Measurements from ENCODE around the gene ABLIM3. TPM values are rescaled to one million over a fixed set of nuclear protein-coding genes. Genes with fewer than 3 reads are reported as not detected.

Gene ABLIM3
- total and polyA plus RNA-seq, 9 of the 15 experiments (the other 6 are each of a cell fraction or from before 2014, with no cell fraction given), result 0.03 to 0.38 (median 0.11) TPM

DNA sequence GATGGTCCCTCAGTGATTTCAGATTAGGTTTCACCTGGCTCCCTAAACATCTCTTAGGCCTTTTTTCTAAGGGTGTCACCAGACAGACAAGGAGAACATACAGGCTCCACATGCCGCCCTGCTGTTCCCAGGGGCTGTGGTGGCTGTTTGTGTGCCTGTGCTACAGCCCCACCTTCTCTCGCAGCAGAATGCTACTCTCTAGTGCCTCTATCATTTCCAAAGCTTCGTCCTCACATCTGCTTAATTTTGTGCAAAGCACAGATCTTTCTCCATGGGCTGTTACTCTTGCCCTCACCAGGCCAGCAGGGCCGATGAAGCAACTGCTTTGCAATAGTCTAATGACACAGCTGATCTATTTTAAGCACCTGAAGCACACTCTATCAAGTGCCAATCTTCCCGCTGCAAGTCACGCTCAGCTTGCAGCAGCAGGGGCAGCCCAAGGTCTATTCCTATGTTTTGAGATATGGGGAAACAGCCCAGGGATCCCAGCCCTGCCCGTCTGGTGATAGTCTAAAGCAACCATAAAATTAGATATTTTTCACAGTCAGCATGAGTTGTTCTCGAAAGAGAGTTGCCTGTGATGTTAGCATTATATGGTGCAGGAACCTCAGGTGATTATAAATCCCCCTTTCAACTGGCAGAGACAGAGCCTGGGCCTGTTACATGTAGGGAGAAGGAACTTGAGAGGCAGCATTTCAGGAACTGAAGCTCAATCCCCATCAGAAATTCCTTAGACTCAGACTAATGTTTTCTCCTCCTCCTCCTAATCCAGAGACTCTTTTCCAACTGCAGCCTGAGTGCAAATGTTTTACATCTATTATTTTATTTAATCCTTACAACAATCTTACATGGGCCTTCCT is 12.7 kb downstream of the ABLIM3 start (continued):
- TF ChIP-seq TOE1 (IDR thresholded peaks at IDR 0.05; ENCODE audit: borderline replicate concordance) (peak; percentile 38; the same call in 1 of the 2 replicates), TOE1 (CRISPR knock-in tag; IDR thresholded peaks at IDR 0.05; ENCODE audit: borderline replicate concordance, low read depth) (no peak), RHOXF2B (CRISPR knock-in tag; conservative IDR thresholded peaks at IDR 0.05) (no peak), SRSF9 (IDR thresholded peaks at IDR 0.05; ENCODE audit: borderline replicate concordance, low read depth, low read length) (no peak), KLF10 (CRISPR knock-in tag; IDR thresholded peaks at IDR 0.05) (no peak), ARID3A (IDR thresholded peaks at IDR 0.05; ENCODE audit: borderline replicate concordance, low read depth, low read length) (no peak), HDAC3 (IDR thresholded peaks at IDR 0.05; ENCODE audit: borderline replicate concordance, partially characterized antibody) (peak; percentile 30), ZNF280A (IDR thresholded peaks at IDR 0.05; ENCODE audit: low read depth, partially characterized antibody) (no peak), SRF (CRISPR knock-in tag; IDR thresholded peaks at IDR 0.05) (peak in 1 of 2 experiments; percentile 54; a peak in 1 of 4 replicates), LCOR (CRISPR knock-in tag; IDR thresholded peaks at IDR 0.05) (no peak), SIN3B (IDR thresholded peaks at IDR 0.05; ENCODE audit: low read depth) (no peak), CCNT2 (IDR thresholded peaks at IDR 0.05; ENCODE audit: borderline replicate concordance, extremely low read depth, insufficient read length, low read depth, low read length) (peak; percentile 20), ZNF133 (CRISPR knock-in tag; IDR thresholded peaks at IDR 0.05) (no peak), ZNF583 (CRISPR knock-in tag; IDR thresholded peaks at IDR 0.05) (peak; percentile 35), ATF6 (CRISPR knock-in tag; IDR thresholded peaks at IDR 0.05) (no peak)
- TF ChIP-seq, protein P1, sequence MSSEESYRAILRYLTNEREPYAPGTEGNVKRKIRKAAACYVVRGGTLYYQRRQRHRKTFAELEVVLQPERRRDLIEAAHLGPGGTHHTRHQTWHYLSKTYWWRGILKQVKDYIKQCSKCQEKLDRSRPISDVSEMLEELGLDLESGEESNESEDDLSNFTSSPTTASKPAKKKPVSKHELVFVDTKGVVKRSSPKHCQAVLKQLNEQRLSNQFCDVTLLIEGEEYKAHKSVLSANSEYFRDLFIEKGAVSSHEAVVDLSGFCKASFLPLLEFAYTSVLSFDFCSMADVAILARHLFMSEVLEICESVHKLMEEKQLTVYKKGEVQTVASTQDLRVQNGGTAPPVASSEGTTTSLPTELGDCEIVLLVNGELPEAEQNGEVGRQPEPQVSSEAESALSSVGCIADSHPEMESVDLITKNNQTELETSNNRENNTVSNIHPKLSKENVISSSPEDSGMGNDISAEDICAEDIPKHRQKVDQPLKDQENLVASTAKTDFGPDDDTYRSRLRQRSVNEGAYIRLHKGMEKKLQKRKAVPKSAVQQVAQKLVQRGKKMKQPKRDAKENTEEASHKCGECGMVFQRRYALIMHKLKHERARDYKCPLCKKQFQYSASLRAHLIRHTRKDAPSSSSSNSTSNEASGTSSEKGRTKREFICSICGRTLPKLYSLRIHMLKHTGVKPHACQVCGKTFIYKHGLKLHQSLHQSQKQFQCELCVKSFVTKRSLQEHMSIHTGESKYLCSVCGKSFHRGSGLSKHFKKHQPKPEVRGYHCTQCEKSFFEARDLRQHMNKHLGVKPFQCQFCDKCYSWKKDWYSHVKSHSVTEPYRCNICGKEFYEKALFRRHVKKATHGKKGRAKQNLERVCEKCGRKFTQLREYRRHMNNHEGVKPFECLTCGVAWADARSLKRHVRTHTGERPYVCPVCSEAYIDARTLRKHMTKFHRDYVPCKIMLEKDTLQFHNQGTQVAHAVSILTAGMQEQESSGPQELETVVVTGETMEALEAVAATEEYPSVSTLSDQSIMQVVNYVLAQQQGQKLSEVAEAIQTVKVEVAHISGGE (CRISPR knock-in tag; IDR thresholded peaks at IDR 0.05), result no peak; a peak in 1 of 6 replicates

Data from K562 (cell line).